ENCODE results near the gene IQCB1. TPM values are rescaled to one million over a fixed set of nuclear protein-coding genes. Genes with fewer than 3 reads are reported as not detected.

IQCB1 gene
- total RNA-seq, 1 experiment from 2014 or later = 6.1 TPM

GRCh38 chr3:121735047-121735696 lies 99.7 kb downstream of the IQCB1 start:
- Histone ChIP-seq H3K9me3 (no peaks in the 10 kb centered on the region), H3K4me3 (no peak overlapping the region), H3K36me3 (no peaks in the 10 kb centered on the region), H3K27me3 (no peaks in the 10 kb centered on the region)
- no peak for DNase-seq

GRCh38 chr3:121730940-121731687 lies 103.7 kb downstream of the IQCB1 start:
- H3K4me3 ChIP-seq = no peak overlapping the region

GRCh38 chr3:121724130-121724529 lies 110.7 kb downstream of the IQCB1 start:
- Histone ChIP-seq H3K36me3 (peaks cover 62% of the 10 kb centered on the region), H3K9me3 (no peaks in the 10 kb centered on the region), H3K4me3 (no peak overlapping the region), H3K27me3 (no peaks in the 10 kb centered on the region)
- no peak for DNase-seq

More at GRCh38 chr3:121730940-121731687, 103.7 kb downstream of the IQCB1 start:
- Histone ChIP-seq H3K9me3 (no peaks in the 10 kb centered on the region), H3K36me3 (peaks cover 24% of the 10 kb centered on the region), H3K27me3 (no peaks in the 10 kb centered on the region)
- DNase-seq = no peak

GRCh38 chr3:121723485-121723884 lies 111.4 kb downstream of the IQCB1 start:
- DNase-seq = no peak
- Histone ChIP-seq H3K27me3 (no peaks in the 10 kb centered on the region), H3K4me3 (no peak overlapping the region), H3K36me3 (peaks cover 63% of the 10 kb centered on the region), H3K9me3 (no peaks in the 10 kb centered on the region)

- no peaks in the 10 kb centered on the region for H3K27me3 ChIP-seq
- peaks cover 59% of the 10 kb centered on the region for H3K36me3 ChIP-seq
Observed at GRCh38 chr3:121722411-121722810, 112.4 kb downstream of the IQCB1 start.

GRCh38 chr3:121720163-121720562 lies 114.7 kb downstream of the IQCB1 start:
- H3K36me3 ChIP-seq = peaks cover 58% of the 10 kb centered on the region
- no peak for DNase-seq
- H3K9me3 ChIP-seq = no peaks in the 10 kb centered on the region
- no peak overlapping the region for H3K4me3 ChIP-seq
- H3K27me3 ChIP-seq = no peaks in the 10 kb centered on the region

More at GRCh38 chr3:121722411-121722810, 112.4 kb downstream of the IQCB1 start:
- DNase-seq = no peak
- H3K4me3 ChIP-seq = no peak overlapping the region
- no peaks in the 10 kb centered on the region for H3K9me3 ChIP-seq

Other genes with a start within 250 kb of the IQCB1 start
- not detected in 2 replicates for gene FBXO40, start 241.7 kb downstream of the IQCB1 start, total RNA-seq (2014; rRNA removed; shearing (Covaris generic); ENCODE audit: low replicate concordance)
- not detected in 2 replicates for gene HCLS1, start 174.2 kb downstream of the IQCB1 start, total RNA-seq (2014; rRNA removed; shearing (Covaris generic); ENCODE audit: low replicate concordance)
- gene GOLGB1, start 85.3 kb downstream of the IQCB1 start, total RNA-seq (2014; rRNA removed; shearing (Covaris generic); ENCODE audit: low replicate concordance) = 9.7 and 19.3 TPM in 2 replicates
- 0.66 TPM in 1 of 2 replicates, not detected in the other for gene EAF2, start 149 bp upstream of the IQCB1 start, total RNA-seq (2014; rRNA removed; shearing (Covaris generic); ENCODE audit: low replicate concordance)
- gene SLC15A2, start 59.3 kb upstream of the IQCB1 start, total RNA-seq (2014; rRNA removed; shearing (Covaris generic); ENCODE audit: low replicate concordance) = not detected in 2 replicates
- not detected in 2 replicates for gene ILDR1, start 187.2 kb upstream of the IQCB1 start, total RNA-seq (2014; rRNA removed; shearing (Covaris generic); ENCODE audit: low replicate concordance)
- not detected in 2 replicates for gene CD86, start 220.3 kb upstream of the IQCB1 start, total RNA-seq (2014; rRNA removed; shearing (Covaris generic); ENCODE audit: low replicate concordance)